PC-9 (cell line): ENCODE measurements around the gene ARHGAP18. TPM values are rescaled to one million over a fixed set of nuclear protein-coding genes. Genes with fewer than 3 reads are reported as not detected.
A peak's percentile ranks its signal among the peaks of the same experiment; 100 is the strongest.

Source experiments
- BruUV-seq: library from RNA; stranded (reverse); fragments of 400-500 nt; replicated peaks from 2 replicates; lab custom pipeline; 2021; lab: Mats Ljungman, UMichigan
- CTCF ChIA-PET: fragments of 300-600 bp; sonication (Branson Sonifier 250); formaldehyde crosslinking; loops from one replicate; lab custom pipeline; 2022; ENCODE audit warnings: antibody characterized with exemption; lab: Charles Lee
- POLR2A ChIA-PET: fragments of 300-600 bp; sonication (Branson Sonifier 250); formaldehyde crosslinking; loops from one replicate; lab custom pipeline; 2022; ENCODE audit warnings: antibody characterized with exemption; ENCODE audit not compliant: unreplicated experiment; lab: Charles Lee
- DNase-seq, 2 experiments: peaks; one replicate each; pipeline versions ENCODE4 v3.0.0 to v3.0.0-alpha.2; 2015 to 2022; ENCODE audit warnings: mixed read lengths in 1 of 2
- H2AFZ ChIP-seq: fragments of 200-600 bp; sonication (generic); 2 replicates; pipeline ENCODE4 v1.8.1; 2017; ENCODE audit warnings: antibody characterized with exemption
- H3F3A ChIP-seq: fragments of 200-600 bp; sonication (generic); 2 replicates; pipeline ENCODE4 v1.8.1; 2017; ENCODE audit warnings: antibody characterized with exemption, mild to moderate bottlenecking, low read depth; ENCODE audit not compliant: insufficient read depth
- H3K27ac ChIP-seq: fragments of 200-600 bp; sonication (generic); 2 replicates; pipeline ENCODE4 v1.6.1; 2016; ENCODE audit warnings: mixed run types
- H3K27me3 ChIP-seq: fragments of 200-600 bp; sonication (generic); 2 replicates; pipeline ENCODE4 v1.6.1; 2016; ENCODE audit warnings: low read depth, mixed run types; ENCODE audit not compliant: insufficient read depth
- H3K36me3 ChIP-seq: fragments of 200-600 bp; sonication (generic); 2 replicates; pipeline ENCODE4 v1.6.1; 2016; ENCODE audit warnings: low read depth, mixed run types
- H3K4me1 ChIP-seq: fragments of 200-600 bp; sonication (generic); replicated peaks from 2 replicates; pipeline ENCODE4 v1.6.1; 2016; ENCODE audit warnings: mixed run types; ENCODE audit not compliant: insufficient read depth
- H3K4me2 ChIP-seq: fragments of 200-600 bp; sonication (generic); 2 replicates; pipeline ENCODE4 v1.6.1; 2017; ENCODE audit warnings: mixed run types
- H3K4me3 ChIP-seq: fragments of 200-600 bp; sonication (generic); 2 replicates; pipeline ENCODE4 v1.6.1; 2016; ENCODE audit warnings: mixed run types
- H3K79me2 ChIP-seq: fragments of 200-600 bp; sonication (generic); 2 replicates; pipeline ENCODE4 v1.6.1; 2017; ENCODE audit warnings: low read depth, mixed run types
- H3K9me2 ChIP-seq: fragments of 200-600 bp; sonication (generic); 2 replicates; pipeline ENCODE4 v1.8.1; 2017; ENCODE audit warnings: mild to moderate bottlenecking; ENCODE audit not compliant: insufficient read depth
- H3K9me3 ChIP-seq: fragments of 200-600 bp; sonication (generic); 2 replicates; pipeline ENCODE4 v1.8.1; 2016; ENCODE audit warnings: low read depth; ENCODE audit not compliant: insufficient read depth
- H4K20me1 ChIP-seq: fragments of 200-600 bp; sonication (generic); 2 replicates; pipeline ENCODE4 v1.8.1; 2017; ENCODE audit not compliant: insufficient read depth
- CTCF ChIP-seq: fragments of 200-600 bp; sonication (generic); conservative IDR thresholded peaks from 2 replicates; pipeline ENCODE4 v1.6.1; 2017; ENCODE audit warnings: mixed run types, antibody characterized with exemption, mild to moderate bottlenecking, moderate library complexity
- EZH2 ChIP-seq: fragments of 200-600 bp; sonication (generic); IDR thresholded peaks from 2 replicates; pipeline ENCODE4 v1.8.0; 2017; ENCODE audit warnings: antibody characterized with exemption, low read depth
- intact Hi-C: fragments of 100-400 bp; cut with micrococcal nuclease; formaldehyde crosslinking; loops from one replicate; pipeline ENCODE4 v1.10.0; 2022; ENCODE audit not compliant: unreplicated experiment
- total RNA-seq: library from RNA; stranded (reverse); gene quantifications from 2 replicates; pipeline ENCODE4 v1.2.3, GENCODE V29; 2021

ARHGAP18 gene
- total RNA-seq, 1 experiment from 2014 or later, result 15.0 TPM

- Histone ChIP-seq H3K79me2 (no peaks in the 10 kb centered on the region), H2AFZ (no peak overlapping the region), H4K20me1 (no peaks in the 10 kb centered on the region), H3K9me3 (no peaks in the 10 kb centered on the region), H3K36me3 (no peaks in the 10 kb centered on the region), H3F3A (peaks cover 19% of the 10 kb centered on the region), H3K4me1 (peaks cover 25% of the 10 kb centered on the region), H3K4me3 (0 out of 2 replicates have a peak overlapping the region, but pooled peaks have one; percentile 2), H3K9me2 (no peaks in the 10 kb centered on the region), H3K27ac (peak overlapping the region; percentile 53), H3K4me2 (peak overlapping the region; percentile 59), H3K27me3 (no peaks in the 10 kb centered on the region)
- ChIA-PET CTCF (no interaction called here), POLR2A (interaction anchor here (0.6 to 1.0 kb wide), 5 partner anchors 10 to 1455 kb away, joined by 3 to 9 read pairs (median 4); partner anchors contain the start of gene ARHGAP18)
- intact Hi-C loops, result loop anchor here (1.0 kb wide), 1 partner anchor 10 kb away; no protein-coding TSS in a partner anchor
- DNase-seq, result peak; percentile 74 to 97
- TF ChIP-seq CTCF (no peak), EZH2 (no peak)
- BruUV-seq, result TSS peak; percentile 36
Observed at GRCh38 chr6:129683601-129684322, 26.2 kb downstream of the ARHGAP18 start.

GRCh38 chr6:129681913-129682205 is 28.1 kb downstream of the ARHGAP18 start:
- no peak overlapping the region for H3K27ac ChIP-seq
- DNase-seq, result no peak
- no peaks in the 10 kb centered on the region; the same call in 1 of the 2 replicates for H3K9me3 ChIP-seq
- peaks cover 29% of the 10 kb centered on the region for H3K4me1 ChIP-seq
- no peaks in the 10 kb centered on the region for H3K9me2 ChIP-seq
- POLR2A ChIA-PET, result no interaction called here
- CTCF ChIA-PET, result no interaction called here
- H3K79me2 ChIP-seq, result no peaks in the 10 kb centered on the region
- peaks cover 19% of the 10 kb centered on the region for H3F3A ChIP-seq
- H2AFZ ChIP-seq, result no peak overlapping the region
- no peak overlapping the region for H3K4me2 ChIP-seq
- H3K27me3 ChIP-seq, result no peaks in the 10 kb centered on the region
- TF ChIP-seq EZH2 (no peak), CTCF (no peak)
- no TSS peak for BruUV-seq
- intact Hi-C loops, result no loop called here
- no peak overlapping the region for H3K4me3 ChIP-seq
- no peaks in the 10 kb centered on the region for H4K20me1 ChIP-seq
- H3K36me3 ChIP-seq, result no peaks in the 10 kb centered on the region

GRCh38 chr6:129680633-129681032 is 29.3 kb downstream of the ARHGAP18 start:
- Histone ChIP-seq H3K9me2 (no peaks in the 10 kb centered on the region), H3K27ac (no peak overlapping the region), H3F3A (peaks cover 19% of the 10 kb centered on the region), H3K27me3 (no peaks in the 10 kb centered on the region), H3K9me3 (peaks cover 5% of the 10 kb centered on the region), H3K79me2 (no peaks in the 10 kb centered on the region), H3K36me3 (no peaks in the 10 kb centered on the region), H3K4me2 (no peak overlapping the region), H4K20me1 (no peaks in the 10 kb centered on the region), H3K4me1 (peaks cover 29% of the 10 kb centered on the region), H2AFZ (no peak overlapping the region), H3K4me3 (no peak overlapping the region)
- no peak for DNase-seq
- ChIA-PET CTCF (no interaction called here), POLR2A (no interaction called here)
- BruUV-seq, result no TSS peak
- intact Hi-C loops, result no loop called here
- TF ChIP-seq CTCF (no peak), EZH2 (no peak)
